Endodermal cell (in vitro differentiated cells): ENCODE measurements around the gene TSPAN15. TPM values are rescaled to one million over a fixed set of nuclear protein-coding genes. Genes with fewer than 3 reads are reported as not detected.

ENCODE experiments used
- DNase-seq: peaks from one replicate; pipeline ENCODE4 v3.0.0-alpha.2; 2017
- H3K27ac ChIP-seq: 2 replicates; pipeline ENCODE4 v1.5.1; 2013; ENCODE audit warnings: mild to moderate bottlenecking, low read depth, low read length, moderate library complexity
- H3K27me3 ChIP-seq: 2 replicates; pipeline ENCODE4 v1.6.1; 2013; ENCODE audit warnings: mild to moderate bottlenecking, low read length, moderate library complexity; ENCODE audit not compliant: insufficient read depth, control insufficient read depth, poor library complexity, severe bottlenecking
- H3K36me3 ChIP-seq: 2 replicates; pipeline ENCODE4 v1.7.0; 2013; ENCODE audit warnings: mild to moderate bottlenecking, low read length, moderate library complexity; ENCODE audit not compliant: control insufficient read depth, insufficient read depth
- H3K4me1 ChIP-seq: one replicate; pipeline ENCODE4 v1.7.0; 2013; ENCODE audit warnings: low read length; ENCODE audit not compliant: control insufficient read depth, insufficient read depth
- H3K4me3 ChIP-seq: 2 replicates; pipeline ENCODE4 v1.5.1; 2013; ENCODE audit warnings: mild to moderate bottlenecking, low read length, moderate library complexity
- H3K9ac ChIP-seq: 2 replicates; pipeline ENCODE4 v1.6.1; 2013; ENCODE audit warnings: mild to moderate bottlenecking, low read length, moderate library complexity; ENCODE audit not compliant: poor library complexity, severe bottlenecking; ENCODE audit errors: extremely low read depth
- H3K9me3 ChIP-seq: 2 replicates; pipeline ENCODE4 v1.6.1; 2013; ENCODE audit warnings: mild to moderate bottlenecking, low read length, moderate library complexity; ENCODE audit not compliant: control insufficient read depth
- H3K27ac Mint-ChIP-seq: 2 replicates; pipeline ENCODE4 v1.8.0; 2020; ENCODE audit warnings: mixed read lengths
- H3K27me3 Mint-ChIP-seq: 2 replicates; pipeline ENCODE4 v1.8.0; 2021; ENCODE audit warnings: mild to moderate bottlenecking, mixed read lengths; ENCODE audit not compliant: insufficient read depth
- H3K36me3 Mint-ChIP-seq: 2 replicates; pipeline ENCODE4 v1.8.0; 2020; ENCODE audit warnings: low read depth, mixed read lengths
- H3K4me1 Mint-ChIP-seq: 2 replicates; pipeline ENCODE4 v1.8.0; 2020; ENCODE audit warnings: mixed read lengths
- H3K4me3 Mint-ChIP-seq: 2 replicates; pipeline ENCODE4 v1.8.0; 2020; ENCODE audit warnings: mild to moderate bottlenecking, moderate library complexity, mixed read lengths
- H3K9me3 Mint-ChIP-seq: 2 replicates; pipeline ENCODE4 v1.8.0; 2020; ENCODE audit warnings: mild to moderate bottlenecking, mixed read lengths
- WGBS, 2 experiments: methylation state at CpG; one replicate each; pipeline versions ENCODE4 v1.1.5 to v1.1.7; 2013; ENCODE audit warnings: missing lambda C conversion rate in 2 of 2, mixed read lengths in 1 of 2; ENCODE audit not compliant: insufficient coverage in 1 of 2, insufficient read length in 1 of 2; 5-methylcytosine and 5-hydroxymethylcytosine counted together
- total RNA-seq, 2 donors: library from RNA; stranded (reverse); fragmentation: NEBNext Ultra II Directional in 1 of 2; extraction: Animal tissue kit (Norgen Biotek cat#: 25700) in 1 of 2; gene quantifications; 2 replicates in 1 of 2; 3 replicates in 1 of 2; pipeline ENCODE4 v1.2.1, GENCODE V29; 2021
- TF ChIP-seq, protein P1 (sequence below): fragments of 200-600 bp; sonication (generic); conservative IDR thresholded peaks from 2 replicates; pipeline ENCODE4 v1.5.0; 2021; ENCODE audit warnings: antibody characterized with exemption, mild to moderate bottlenecking

The TSPAN15 gene
- total RNA-seq, 2 donors from 2014 or later: 10.1 to 15.8 TPM

GRCh38 chr10:69472544-69472943 is 21.3 kb downstream of the TSPAN15 start:
- DNase-seq: no peak
- no peaks in the 10 kb centered on the region for H3K9me3 Mint-ChIP-seq
- Histone ChIP-seq H3K4me1 (no peaks in the 10 kb centered on the region), H3K9me3 (no peaks in the 10 kb centered on the region), H3K4me3 (no peak overlapping the region), H3K36me3 (no peaks in the 10 kb centered on the region), H3K27me3 (no peaks in the 10 kb centered on the region), H3K27ac (no peak overlapping the region), H3K9ac (no peak overlapping the region)
- no peak overlapping the region for H3K27ac Mint-ChIP-seq
- H3K36me3 Mint-ChIP-seq: no peaks in the 10 kb centered on the region
- peaks cover 7% of the 10 kb centered on the region for H3K4me1 Mint-ChIP-seq
- H3K4me3 Mint-ChIP-seq: no peak overlapping the region
- TF ChIP-seq, protein P1, sequence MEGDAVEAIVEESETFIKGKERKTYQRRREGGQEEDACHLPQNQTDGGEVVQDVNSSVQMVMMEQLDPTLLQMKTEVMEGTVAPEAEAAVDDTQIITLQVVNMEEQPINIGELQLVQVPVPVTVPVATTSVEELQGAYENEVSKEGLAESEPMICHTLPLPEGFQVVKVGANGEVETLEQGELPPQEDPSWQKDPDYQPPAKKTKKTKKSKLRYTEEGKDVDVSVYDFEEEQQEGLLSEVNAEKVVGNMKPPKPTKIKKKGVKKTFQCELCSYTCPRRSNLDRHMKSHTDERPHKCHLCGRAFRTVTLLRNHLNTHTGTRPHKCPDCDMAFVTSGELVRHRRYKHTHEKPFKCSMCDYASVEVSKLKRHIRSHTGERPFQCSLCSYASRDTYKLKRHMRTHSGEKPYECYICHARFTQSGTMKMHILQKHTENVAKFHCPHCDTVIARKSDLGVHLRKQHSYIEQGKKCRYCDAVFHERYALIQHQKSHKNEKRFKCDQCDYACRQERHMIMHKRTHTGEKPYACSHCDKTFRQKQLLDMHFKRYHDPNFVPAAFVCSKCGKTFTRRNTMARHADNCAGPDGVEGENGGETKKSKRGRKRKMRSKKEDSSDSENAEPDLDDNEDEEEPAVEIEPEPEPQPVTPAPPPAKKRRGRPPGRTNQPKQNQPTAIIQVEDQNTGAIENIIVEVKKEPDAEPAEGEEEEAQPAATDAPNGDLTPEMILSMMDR: no peak
- peaks cover 4% of the 10 kb centered on the region for H3K27me3 Mint-ChIP-seq
- WGBS, 2 experiments: 91 to 100% methylated on average over 2 to 4 of the region's 4 CpGs

- DNase-seq: no peak
- Mint-ChIP-seq H3K27ac (no peak overlapping the region), H3K4me1 (peaks cover 4% of the 10 kb centered on the region), H3K4me3 (no peak overlapping the region), H3K9me3 (no peaks in the 10 kb centered on the region), H3K36me3 (no peaks in the 10 kb centered on the region), H3K27me3 (peaks cover 6% of the 10 kb centered on the region)
- 86 to 95% methylated on average over 6 to 10 of the region's 10 CpGs for WGBS, 2 experiments
- Histone ChIP-seq H3K27me3 (no peaks in the 10 kb centered on the region), H3K4me3 (no peak overlapping the region), H3K4me1 (no peaks in the 10 kb centered on the region), H3K9me3 (no peaks in the 10 kb centered on the region), H3K9ac (no peak overlapping the region), H3K36me3 (no peaks in the 10 kb centered on the region), H3K27ac (no peak overlapping the region)
- TF ChIP-seq, protein P1: no peak
Measured at GRCh38 chr10:69473304-69473990, 22.2 kb downstream of the TSPAN15 start.

DNA sequence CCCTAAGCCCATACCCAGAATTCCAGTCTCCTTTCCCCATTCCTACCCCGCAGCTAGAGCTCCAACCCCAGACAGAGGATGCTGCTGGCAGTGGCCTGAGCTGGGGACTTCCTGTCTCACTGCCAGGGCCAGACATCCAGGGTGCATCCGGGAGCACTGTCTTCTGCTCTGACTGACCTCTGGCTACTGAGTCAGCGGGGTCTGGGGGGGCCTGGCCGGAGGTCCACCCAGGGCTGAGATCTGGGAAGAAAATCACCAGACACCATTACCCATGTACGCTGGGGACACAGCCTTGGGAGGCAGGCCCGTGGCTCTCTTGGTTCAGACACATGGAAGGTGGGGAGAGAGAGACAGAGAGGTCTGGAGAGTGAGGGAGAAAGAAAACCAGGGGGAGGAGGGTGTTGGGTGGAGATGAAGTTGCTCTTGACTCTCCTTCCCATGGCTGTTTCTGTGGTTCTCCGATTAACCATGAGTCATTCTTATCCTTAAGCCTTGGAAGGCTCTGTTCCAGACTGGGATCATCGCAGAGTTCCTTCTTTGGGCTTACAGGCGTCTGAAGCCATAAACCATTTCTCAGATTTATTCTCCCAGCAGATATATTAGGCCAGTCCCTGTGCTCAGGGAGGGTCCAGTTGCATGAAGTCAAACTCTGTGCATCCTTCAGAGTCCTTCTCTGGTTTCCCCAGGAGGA is 23.6 kb downstream of the TSPAN15 start:
- H3K27ac ChIP-seq: no peak overlapping the region
- 92 to 100% methylated on average over 3 to 9 of the region's 9 CpGs for WGBS, 2 experiments

More for the DNA sequence above, 23.6 kb downstream of the TSPAN15 start:
- Histone ChIP-seq H3K9me3 (no peaks in the 10 kb centered on the region), H3K4me3 (no peak overlapping the region), H3K36me3 (no peaks in the 10 kb centered on the region), H3K4me1 (no peaks in the 10 kb centered on the region), H3K9ac (no peak overlapping the region), H3K27me3 (no peaks in the 10 kb centered on the region)
- no peak for DNase-seq
- H3K4me1 Mint-ChIP-seq: no peaks in the 10 kb centered on the region
- no peak overlapping the region for H3K27ac Mint-ChIP-seq
- no peaks in the 10 kb centered on the region for H3K36me3 Mint-ChIP-seq
- no peaks in the 10 kb centered on the region for H3K9me3 Mint-ChIP-seq
- TF ChIP-seq, protein P1: no peak
- H3K27me3 Mint-ChIP-seq: peaks cover 6% of the 10 kb centered on the region
- H3K4me3 Mint-ChIP-seq: no peak overlapping the region
